GM12864 (cell line): Measurements from ENCODE around the gene C15orf62.

ENCODE experiments used
- DNase-seq: peaks from one replicate; pipeline ENCODE4 v3.0.0-alpha.2; 2011; ENCODE audit warnings: low read depth
- H3K4me3 ChIP-seq: 2 replicates; pipeline ENCODE4 v1.5.1; 2011; ENCODE audit warnings: mild to moderate bottlenecking, low read depth, low read length, control low read depth
- CTCF ChIP-seq: IDR thresholded peaks from 2 replicates; pipeline ENCODE4 v1.5.1; 2011; ENCODE audit warnings: low read depth, mild to moderate bottlenecking, moderate library complexity, low read length, control low read depth, inconsistent platforms; ENCODE audit errors: missing control alignments

Gene C15orf62

GRCh38 chr15:40737048-40737447 is 32.7 kb upstream of the C15orf62 start:
- DNase-seq, result no peak
- no peak overlapping the region for H3K4me3 ChIP-seq

GRCh38 chr15:40739047-40739446 is 30.7 kb upstream of the C15orf62 start:
- no peak for DNase-seq
- no peak overlapping the region for H3K4me3 ChIP-seq
- TF ChIP-seq CTCF, result no peak

More at GRCh38 chr15:40737048-40737447, 32.7 kb upstream of the C15orf62 start:
- TF ChIP-seq CTCF, result no peak

GRCh38 chr15:40739854-40740253 is 29.9 kb upstream of the C15orf62 start:
- H3K4me3 ChIP-seq, result no peak overlapping the region
- TF ChIP-seq CTCF, result no peak
- DNase-seq, result no peak

GRCh38 chr15:40743485-40743901 is 26.3 kb upstream of the C15orf62 start:
- no peak for DNase-seq
- no peak overlapping the region for H3K4me3 ChIP-seq
- no peak for TF ChIP-seq CTCF

GRCh38 chr15:40743921-40744814 is 25.6 kb upstream of the C15orf62 start:
- H3K4me3 ChIP-seq, result no peak overlapping the region
- no peak for TF ChIP-seq CTCF
- no peak for DNase-seq

GRCh38 chr15:40744815-40745152 is 25.0 kb upstream of the C15orf62 start:
- DNase-seq, result no peak

More at GRCh38 chr15:40744815-40745152, 25.0 kb upstream of the C15orf62 start:
- TF ChIP-seq CTCF, result no peak
- H3K4me3 ChIP-seq, result no peak overlapping the region
